ENCODE measurements around the gene SMARCA1.
"Not testable (repeated sequence)": the region's sequence is repeated elsewhere in the genome, so short reads cannot be mapped to it uniquely, and the experiment has no call there.

SMARCA1 gene

DNA sequence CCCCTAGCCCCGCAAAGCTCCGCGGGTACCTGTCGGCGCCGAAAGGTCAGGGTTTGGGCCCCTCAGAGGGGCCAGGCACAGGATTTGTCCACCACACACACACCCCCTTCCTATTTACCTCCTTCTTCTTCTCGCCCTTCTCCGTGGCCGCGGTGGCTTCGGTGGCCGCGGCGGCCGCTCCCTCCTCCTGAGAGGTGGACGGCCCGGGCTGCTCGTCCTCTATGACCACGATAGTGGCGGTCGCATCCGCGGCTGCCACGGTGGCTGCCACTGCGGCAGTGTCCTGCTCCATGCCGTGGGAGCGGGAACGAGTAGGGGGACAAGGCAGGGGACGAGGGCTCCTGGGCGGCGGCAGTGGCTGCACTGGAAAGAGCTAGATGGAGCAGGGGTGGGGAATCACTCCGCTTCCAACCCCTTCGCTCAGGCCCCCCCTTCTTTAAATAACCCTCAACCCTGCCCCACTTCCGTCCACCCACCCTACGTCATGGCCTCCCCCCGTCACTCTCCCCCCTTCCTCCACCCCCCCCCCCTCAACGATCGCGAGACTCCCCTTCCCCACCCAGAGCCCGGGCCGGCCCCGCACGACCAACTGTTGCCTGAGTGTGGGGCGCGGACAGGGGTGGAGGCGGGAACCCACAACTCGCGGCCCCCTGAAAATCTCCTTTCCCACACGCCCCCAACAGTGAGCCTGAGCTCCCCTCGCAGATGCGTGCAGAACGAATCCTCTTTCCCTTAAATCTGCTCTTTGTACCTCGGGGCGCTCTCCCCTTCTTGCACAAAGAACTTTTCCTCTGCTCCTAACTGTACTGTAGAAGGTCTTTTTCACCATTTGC, at the start of gene SMARCA1:
SMARCA1 (minus strand) TSS at position 412 of the 833 bp plus-strand sequence; CDS start at position 292, 120 bp downstream.
- no peak for DNase-seq

- no peak for DNase-seq
These were observed 49.1 kb upstream of the SMARCA1 start for GRCh38 chrX:129572422-129572821.

DNA sequence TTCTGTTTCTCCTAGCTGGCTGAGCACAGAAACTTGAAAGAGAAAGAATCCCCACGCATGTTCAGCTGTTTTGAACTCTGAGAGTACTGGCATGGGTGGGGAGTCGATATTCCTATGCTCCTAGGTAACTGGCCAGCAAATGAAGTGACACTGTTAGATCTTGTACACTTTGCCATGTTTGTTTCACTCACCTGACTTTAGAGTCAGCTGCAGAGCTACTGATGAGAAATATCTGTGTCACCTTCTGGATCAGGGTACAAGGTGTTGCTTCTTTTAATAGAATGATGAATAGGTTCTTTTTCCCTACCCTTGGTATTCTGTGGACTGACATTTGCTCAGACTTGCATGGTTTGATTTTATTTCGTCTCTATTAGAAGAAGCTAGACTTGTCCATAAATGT, 45.1 kb upstream of the SMARCA1 start:
- no peak for DNase-seq

GRCh38 chrX:129566073-129566472, 42.8 kb upstream of the SMARCA1 start:
- no peak for DNase-seq

- DNase-seq, result no peak
These were observed 41.9 kb upstream of the SMARCA1 start for GRCh38 chrX:129565046-129565650.

DNA sequence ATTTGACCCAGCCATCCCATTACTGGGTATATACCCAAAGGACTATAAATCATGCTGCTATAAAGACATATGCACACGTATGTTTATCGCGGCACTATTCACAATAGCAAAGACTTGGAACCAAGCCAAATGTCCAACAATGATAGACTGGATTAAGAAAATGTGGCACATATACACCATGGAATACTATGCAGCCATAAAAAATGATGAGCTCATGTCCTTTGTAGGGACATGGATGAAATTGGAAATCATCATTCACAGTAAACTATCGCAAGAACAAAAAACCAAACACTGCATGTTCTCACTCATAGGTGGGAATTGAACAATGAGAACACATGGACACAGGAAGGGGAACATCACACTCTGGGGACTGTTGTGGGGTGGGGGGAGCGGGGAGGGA, 41.1 kb upstream of the SMARCA1 start:
- not testable (repeated sequence) for DNase-seq

GRCh38 chrX:129561453-129561852, 38.2 kb upstream of the SMARCA1 start:
- no peak for DNase-seq

DNA sequence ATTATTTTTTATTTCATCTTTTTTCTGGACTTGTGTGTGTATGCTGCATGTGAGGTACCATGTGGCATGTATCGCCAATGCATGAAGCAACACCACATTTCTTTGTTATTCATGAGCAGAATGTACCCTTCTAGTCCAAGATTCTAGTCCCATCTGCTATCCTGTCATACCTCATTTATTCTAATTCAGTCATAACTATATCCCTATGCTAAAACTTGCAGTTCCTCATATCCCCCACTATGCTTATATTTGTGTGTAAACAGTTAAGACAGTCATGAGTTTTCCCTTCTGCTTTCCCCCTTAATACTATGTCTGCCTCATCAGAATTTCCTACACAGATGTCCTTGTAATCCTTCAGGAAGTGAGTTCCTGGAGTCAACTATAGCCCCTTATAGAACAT, 36.5 kb upstream of the SMARCA1 start:
- no peak for DNase-seq

DNA sequence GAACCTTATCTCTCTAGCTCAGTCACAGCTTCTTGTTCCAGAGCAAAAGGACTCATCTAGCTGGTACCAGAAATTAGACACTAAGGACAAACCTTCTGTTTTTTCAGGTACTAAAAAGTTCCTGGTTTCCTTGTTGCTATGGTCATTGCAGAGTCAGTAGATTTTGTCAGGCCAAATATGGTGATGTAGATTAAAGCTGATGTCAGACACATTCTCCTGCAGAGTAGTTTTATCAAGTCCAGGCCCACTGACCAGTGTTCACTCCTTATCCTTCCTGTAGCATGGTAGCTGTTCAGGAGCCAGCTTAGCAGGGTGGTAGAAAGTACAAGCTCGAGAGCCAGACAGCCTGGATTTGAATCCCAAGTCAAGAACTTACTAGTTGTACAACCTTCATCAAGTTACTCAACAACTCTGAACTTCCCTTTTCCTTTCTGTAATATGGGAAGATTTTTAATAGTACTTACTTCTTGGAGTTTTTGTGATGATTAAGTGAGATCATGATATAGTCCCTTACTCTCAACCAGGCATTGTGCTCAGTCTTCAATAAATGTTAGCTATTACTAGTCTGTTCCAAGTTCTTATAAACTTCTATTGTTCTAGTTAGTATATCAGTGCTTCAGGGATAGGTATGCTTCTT, 34.7 kb upstream of the SMARCA1 start:
- DNase-seq, result no peak

GRCh38 chrX:129556806-129557315, 33.6 kb upstream of the SMARCA1 start:
- DNase-seq, result no peak

DNA sequence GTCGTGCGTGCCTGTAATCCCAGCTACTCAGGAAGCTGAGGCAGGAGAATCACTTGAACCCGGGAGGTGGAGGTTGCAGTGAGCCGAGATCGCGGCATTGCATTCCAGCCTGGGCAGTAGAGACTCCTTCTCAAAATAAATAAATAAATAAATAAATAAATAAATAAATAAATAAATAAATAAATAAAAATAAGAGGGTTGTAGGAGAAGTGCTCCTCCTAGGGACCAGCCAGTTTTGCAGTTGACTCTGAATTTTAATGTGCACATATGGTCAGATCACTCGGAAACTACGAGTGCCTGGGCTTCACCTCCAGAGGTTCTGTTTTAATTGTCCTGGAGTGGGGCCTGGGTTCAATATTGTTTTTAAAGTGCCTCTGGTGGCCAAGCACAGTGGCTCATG, 31.5 kb upstream of the SMARCA1 start:
- not testable (repeated sequence) for DNase-seq

GRCh38 chrX:129553619-129554288, 30.5 kb upstream of the SMARCA1 start:
- no peak for DNase-seq

- no peak for DNase-seq
These were observed 25.8 kb upstream of the SMARCA1 start for GRCh38 chrX:129549124-129549523.

GRCh38 chrX:129545408-129545807, 22.1 kb upstream of the SMARCA1 start:
- no peak for DNase-seq

GRCh38 chrX:129544780-129545179, 21.5 kb upstream of the SMARCA1 start:
- DNase-seq, result no peak

DNA sequence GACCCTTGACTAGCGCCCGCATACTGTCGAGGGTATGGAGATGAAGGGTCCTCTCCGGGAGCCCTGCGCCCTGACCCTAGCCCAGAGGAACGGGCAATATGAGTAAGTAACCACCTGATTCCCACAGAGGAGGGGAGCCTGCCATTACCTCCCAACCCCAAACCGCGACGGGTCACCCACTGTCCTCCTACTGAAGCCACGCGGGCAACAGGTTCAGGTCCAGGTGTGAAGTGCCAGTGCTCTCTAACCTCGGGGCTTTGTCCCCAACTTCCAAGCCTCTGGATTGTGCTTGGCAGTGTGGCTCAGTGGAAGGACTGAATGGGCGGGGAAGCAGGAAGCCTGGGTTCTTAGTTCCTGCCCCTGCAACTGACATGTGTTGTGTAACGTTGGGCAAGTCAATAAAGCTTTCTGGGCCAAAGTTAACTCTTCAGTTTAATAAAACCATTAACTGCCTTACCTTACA, 17.5 kb upstream of the SMARCA1 start:
- no peak for DNase-seq

GRCh38 chrX:129540068-129540653, 16.9 kb upstream of the SMARCA1 start, which contains the start of gene OCRL:
OCRL (plus strand) TSS chrX:129540259; CDS start chrX:129540440, 181 bp downstream.
- DNase-seq, result peak; percentile 6 to 69

GRCh38 chrX:129534816-129535578, 11.7 kb upstream of the SMARCA1 start:
- no peak for DNase-seq

GRCh38 chrX:129531132-129531531, 7.8 kb upstream of the SMARCA1 start:
- no peak for DNase-seq

DNA sequence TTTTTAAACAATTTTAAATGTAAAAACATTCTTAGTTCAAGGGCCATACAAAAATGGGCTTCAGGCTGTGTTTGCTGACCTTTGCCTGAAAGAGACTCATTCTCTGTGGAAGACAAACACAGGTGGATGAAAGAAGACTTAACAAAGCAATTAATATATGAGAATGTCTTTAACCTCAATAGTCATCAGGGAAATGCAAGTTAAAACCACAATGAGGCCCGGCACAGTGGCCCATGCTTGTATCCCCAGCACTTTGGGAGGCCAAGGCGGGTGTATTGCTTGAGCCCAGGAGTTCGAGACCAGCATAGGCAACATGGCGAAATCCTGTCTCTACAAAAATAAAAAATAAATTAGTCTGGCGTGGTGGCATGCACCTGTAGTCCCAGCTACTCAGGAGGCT, 7.1 kb upstream of the SMARCA1 start:
- no peak for DNase-seq

DNA sequence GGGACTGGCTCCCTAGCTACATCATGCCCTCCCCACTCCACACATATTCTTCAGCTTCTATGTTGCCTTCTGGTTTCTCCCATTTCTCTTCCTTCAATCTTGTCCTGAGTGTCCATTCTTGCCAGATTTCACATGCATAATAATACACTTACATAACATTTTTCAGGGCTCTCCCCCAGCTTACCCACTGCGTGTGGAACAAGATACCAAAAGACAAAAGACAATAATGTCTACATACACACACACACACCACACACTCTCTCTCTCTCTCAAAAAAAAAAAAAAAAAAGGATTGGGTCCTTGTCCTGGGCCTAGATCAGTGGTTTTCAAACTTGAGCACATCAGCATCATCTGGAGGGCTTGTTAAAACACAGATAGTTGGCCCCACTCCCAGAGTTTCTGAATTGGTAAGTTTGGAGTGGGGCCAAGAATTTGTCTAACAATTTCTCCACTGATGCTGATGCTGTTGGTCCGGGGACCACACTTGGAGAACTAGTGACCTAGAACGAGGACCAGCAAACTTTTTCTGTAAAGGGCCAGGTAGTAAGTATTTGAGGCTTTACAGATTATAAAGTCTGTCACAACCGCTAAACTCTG, 6.5 kb upstream of the SMARCA1 start:
- no peak for DNase-seq

All from NCI-H187 (cell line).